HG03095 (cell line): Measurements from ENCODE around the gene FANCC.

Source experiments
- ATAC-seq: cut with Tn5 transposase; IDR thresholded peaks from one replicate; pipeline ENCODE4 v1.9.1; 2021; ENCODE audit warnings: moderate library complexity; ENCODE audit not compliant: unreplicated experiment

The FANCC gene

DNA sequence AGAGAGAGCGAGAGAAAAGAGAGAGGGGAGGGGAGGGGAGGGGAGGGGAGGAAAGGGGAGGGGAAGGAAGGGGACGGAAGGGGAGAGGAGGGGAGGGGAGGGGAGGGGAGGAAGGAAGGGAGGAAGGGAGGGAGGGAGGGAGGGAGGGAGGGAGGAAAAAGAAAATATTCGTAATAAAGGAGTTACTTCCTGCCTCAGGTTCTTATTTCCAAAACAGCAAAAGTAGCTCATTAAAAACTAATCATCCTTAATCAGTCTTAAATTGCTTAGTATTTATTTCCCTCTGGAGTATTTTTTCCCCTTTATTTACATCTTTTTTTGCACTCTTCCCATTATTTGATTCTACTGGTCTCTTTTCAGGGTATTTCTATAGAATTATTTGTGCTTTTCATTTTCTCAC is 162.3 kb downstream of the FANCC start:
- ATAC-seq = no peak

DNA sequence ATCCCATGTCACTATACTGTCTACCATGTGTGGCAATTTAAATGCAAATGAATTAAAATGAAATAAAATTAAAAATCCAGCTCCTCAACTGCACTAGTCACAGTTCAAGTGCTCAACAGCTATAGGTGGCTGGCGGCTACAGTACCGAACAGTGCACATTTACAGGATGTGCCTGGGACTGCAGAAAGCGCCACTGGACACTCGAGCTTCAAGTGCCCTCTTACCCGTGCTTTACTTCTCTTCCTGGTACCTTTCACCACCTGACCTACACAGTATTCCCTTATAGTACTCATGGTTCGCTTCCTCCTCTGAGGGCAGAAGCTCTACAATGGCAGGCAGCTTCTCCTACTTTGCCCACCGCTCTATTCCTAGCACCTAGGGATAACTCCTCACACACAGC is 166.6 kb downstream of the FANCC start:
- ATAC-seq = no peak

DNA sequence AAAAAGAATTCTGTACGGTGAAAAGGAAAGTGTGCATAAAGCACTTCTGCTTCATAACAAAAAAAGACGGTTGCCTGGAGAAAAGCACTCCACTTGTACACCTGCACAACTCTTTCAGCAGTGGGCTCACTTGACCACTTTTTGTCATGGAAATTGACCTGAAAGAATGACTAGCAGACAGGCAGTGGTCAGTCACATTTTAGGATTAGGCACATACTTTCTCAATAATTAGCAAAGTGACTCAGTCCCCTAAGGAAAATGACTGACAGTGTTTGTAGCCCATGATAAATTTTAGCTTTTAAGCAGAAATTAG is 169.3 kb downstream of the FANCC start:
- no peak for ATAC-seq

DNA sequence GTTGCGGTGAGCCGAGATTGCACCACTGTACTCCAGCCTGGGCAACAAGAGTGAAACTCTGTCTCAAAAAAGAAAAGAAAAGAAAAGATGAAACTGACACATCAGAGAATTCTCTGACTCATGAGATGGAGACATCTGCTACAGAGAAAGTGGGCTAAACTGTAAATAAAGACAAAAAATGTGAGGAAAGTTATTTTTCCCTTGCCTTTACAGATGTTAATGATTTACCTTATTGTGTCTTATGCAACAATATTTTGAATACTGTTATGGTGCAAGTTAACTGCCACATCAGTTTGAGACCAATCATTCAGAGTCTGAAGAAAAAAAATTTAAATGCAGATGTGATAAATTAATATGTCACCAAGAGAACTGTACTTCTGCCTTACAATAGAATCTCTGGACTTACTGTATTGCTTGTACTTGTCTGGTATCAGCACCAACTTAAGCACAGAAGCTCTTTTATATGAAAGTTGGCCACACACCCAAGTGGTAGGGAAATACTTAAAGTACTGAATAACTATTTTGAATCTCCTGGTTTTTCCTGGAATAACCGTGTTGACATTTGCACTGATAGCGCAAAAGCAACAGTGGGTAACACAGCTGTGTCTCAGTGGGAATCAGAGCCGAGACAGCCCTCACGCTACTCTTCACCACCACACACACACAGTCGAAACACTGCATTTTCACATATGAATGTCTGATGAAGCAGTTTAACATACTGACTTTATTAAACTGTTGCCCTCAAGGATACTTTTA is 169.9 kb downstream of the FANCC start:
- no peak for ATAC-seq

GRCh38 chr9:95143591-95144561 is 173.6 kb downstream of the FANCC start:
- ATAC-seq = no peak

GRCh38 chr9:95142728-95143127 is 174.8 kb downstream of the FANCC start:
- ATAC-seq = no peak

DNA sequence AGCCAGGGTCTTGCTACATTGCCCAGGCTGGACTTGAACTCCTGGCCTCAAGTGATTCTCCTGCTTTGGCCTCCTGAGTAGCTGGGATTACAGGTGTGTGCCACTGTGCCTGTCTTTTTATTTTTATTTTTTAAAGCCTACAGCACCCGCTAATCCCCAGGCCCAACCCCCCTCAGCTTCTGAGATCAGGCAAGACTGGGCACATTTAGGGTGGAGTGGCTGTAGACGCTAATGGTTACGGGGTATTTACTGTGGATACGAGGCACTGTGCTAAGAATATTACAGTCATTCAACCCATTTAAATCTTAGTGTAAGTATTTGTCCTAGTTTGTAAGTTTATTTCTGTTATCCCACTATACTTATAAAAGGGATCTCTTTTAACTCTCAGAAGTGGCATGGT is 175.2 kb downstream of the FANCC start:
- no peak for ATAC-seq

GRCh38 chr9:95140821-95141220 is 176.7 kb downstream of the FANCC start:
- ATAC-seq = no peak

DNA sequence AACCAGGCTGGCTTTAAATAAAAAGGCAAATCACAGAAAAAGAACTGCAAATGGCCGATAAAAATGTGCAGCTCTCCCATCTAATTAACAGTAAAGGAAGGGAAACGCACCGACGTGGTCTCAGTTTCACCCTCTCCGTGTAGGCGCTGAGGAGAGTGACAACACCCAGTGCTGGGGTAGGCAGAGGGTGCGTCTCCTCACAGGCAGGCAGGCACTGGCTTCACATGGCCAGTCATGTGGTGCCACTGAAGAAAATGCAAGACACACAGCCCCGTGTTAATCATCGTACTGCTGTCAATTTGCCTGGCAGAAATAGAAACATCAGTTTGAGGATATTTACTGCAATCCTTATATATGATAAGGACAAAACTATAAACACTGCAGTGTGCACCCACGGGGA is 178.4 kb downstream of the FANCC start:
- ATAC-seq = no peak

DNA sequence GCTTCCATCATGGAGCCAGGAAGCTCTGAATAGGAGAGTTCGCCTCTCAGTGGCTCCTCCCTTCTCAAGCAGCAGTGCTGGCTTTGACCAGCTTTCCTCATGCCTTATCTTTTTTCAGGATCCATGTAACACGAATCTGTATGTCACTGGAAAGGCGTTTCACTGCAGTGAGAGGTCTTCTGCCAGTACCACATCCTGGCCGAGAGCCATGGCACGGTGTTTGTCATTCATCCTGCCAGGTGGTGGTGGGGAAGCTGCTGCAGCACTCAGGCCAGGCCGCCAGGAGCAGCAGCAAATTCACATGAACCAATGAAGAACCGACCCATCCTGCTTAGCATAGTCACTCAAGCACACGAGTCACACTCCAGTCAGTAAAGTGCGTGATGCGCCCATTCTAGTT is 179.0 kb downstream of the FANCC start:
- ATAC-seq = no peak

GRCh38 chr9:95137587-95138145 is 179.8 kb downstream of the FANCC start:
- no peak for ATAC-seq

DNA sequence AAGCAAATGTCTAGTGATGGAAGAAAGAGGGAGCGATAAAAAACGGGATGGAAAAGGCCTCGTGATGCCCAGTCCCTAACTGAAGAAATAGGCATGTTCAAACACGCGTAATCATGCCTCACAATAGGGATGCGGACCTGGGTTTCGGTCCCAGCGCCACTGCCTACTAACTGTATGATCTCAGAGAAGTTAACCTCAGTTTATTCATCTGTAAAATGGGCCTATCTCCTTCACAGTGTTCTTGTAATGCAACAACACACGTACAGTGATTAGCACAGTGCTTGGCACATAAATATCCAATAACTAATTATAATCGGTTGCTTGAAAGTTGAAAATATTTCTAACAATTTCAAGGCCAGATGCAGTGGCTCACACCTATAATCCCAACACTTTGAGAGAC is 181.8 kb downstream of the FANCC start:
- ATAC-seq = no peak

DNA sequence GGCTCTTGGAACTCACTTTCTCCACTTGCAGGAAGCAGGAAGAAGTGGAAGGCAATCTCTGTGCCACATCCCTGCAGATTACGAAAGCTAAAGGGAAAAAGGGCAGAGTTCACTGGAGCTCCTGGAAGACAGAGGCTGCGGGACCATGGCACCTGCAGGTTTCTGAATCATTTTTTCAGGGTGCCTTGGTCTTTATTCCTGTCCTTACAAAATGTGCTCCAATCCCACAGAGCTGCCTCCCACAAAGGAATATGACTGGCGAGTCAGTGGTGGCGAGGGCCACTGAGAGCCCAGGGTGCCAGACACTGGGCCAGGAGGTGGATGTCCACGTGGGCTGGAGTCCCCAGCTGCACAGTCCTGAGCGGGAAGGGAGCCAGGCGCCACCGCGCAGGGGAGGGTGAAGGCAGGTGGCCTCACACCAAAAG is 183.0 kb downstream of the FANCC start:
- no peak for ATAC-seq

DNA sequence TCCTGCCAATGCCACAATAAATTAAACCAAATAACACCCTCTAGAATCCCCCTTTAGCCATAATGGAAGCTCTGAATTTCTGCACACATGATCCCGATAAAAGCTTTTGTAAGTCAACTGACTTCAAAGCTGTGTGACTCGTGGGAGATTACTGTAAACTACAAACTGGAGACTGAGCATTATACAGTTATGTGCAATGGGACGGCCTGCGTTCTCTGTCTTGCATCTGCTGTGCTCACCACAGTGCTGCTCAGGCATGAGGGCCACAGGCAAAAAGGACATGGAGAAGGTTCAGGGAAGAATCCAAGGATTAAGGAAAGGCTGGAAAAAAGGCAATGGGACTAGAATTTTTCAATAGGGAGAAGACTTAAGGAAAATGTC is 184.2 kb downstream of the FANCC start:
- ATAC-seq = no peak

DNA sequence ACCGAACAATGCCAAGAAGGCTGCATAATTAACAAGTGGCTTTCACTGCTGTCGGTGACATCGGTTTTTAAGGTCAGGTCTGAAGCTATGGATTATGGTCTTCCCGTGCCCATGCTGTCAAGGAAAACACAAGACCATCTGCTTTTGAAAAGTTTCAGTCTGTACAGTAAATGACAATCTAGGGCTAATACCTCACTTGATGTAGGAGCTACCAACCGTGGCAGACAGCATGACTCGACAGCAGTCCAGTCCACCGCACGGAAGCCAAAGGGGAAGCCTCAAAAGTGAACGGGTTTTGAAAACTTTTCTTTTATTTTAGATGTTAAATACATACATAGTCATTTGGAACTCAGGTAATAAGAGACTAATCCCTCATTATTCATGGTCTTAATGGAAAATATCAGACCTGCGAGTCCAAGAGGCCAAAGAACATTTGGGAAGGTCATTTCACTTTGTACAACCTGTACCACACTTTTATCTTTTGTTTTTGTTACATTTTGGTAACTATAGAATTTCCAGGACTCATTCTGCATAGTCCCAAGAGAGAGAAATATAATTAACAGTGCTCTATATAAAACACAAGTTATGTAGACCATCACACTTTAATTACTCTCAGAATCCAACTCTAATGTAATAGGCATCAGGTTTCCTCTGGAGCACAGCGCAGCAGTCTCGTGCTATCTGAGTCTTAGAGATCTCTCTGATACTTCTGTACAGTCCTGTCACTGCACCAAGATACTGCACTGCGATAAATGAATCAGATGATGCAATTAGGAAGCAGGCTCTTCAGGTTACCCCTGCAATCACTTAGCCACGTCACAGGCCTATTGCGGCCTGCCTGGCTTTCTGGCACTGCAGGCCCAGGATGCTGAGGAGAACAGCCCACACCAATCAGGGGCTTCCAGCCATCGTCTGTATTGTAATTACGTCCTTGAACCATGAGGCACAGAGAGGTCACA is 184.9 kb downstream of the FANCC start:
- no peak for ATAC-seq

- no peak for ATAC-seq
Observed at GRCh38 chr9:95131023-95131943, 186.2 kb downstream of the FANCC start.

DNA sequence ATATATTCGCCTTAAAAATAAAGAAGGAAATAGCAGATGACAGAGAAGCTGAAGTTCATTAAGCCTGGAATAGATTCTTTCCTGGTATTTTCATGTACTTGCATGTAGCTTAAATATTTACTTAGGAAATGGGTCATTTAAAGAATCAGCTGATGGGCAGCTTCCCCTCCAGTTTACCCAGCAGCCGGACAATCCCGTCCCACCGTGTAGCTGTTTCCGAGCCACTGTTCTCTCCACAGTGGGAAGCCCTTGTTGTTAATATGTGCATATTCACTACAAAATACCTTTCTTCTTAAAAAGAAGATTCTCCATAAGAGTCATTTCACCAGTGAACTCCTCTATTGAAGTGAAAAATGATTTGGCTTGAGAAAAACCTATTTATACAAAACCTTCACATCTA is 187.0 kb downstream of the FANCC start:
- ATAC-seq = no peak

DNA sequence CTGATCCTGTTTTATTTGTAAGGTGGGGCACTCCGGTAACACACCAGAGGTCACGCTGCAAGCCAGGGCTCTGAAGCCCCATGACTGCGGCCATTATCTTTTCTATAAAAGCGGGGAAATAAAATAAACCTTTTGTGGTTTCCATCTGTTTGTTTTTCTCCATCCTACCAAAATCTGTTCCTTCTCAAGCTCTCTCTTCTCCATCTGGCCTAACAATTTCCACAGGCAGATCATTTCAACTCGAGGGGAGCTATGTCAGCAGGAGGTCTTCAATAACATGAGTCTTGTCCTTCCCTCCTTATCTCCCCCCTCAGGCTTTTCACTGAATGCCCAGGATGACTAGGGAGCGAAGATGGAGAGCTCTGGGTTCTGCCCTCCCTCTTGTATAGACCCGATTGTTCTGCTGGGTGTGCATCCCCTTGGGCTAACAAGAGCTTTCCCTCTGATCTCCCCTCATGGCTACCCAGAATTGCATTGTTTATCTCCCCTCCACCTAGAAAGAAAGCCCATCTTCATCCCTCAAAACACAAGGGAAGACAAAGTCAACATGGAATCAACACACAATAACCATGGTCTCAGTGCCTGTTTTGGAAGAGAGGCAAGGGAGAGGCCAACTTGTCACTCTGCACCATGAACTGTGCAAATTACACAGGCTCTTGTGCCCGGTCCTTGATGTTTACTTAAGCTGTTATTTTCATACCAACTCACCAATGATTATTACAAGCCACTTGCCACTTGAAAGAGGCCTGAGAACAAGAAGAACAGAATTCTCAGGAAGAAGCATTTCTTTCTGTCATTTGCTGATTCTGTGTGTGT is 187.8 kb downstream of the FANCC start:
- ATAC-seq = no peak

GRCh38 chr9:95128177-95128524 is 189.4 kb downstream of the FANCC start:
- no peak for ATAC-seq
